Measurements from ENCODE around the gene COL9A3. TPM values are rescaled to one million over a fixed set of nuclear protein-coding genes. Genes with fewer than 3 reads are reported as not detected.

COL9A3 gene
- total and polyA plus RNA-seq, 8 donors, result 1.7 to 183 (median 9.5) TPM

DNA sequence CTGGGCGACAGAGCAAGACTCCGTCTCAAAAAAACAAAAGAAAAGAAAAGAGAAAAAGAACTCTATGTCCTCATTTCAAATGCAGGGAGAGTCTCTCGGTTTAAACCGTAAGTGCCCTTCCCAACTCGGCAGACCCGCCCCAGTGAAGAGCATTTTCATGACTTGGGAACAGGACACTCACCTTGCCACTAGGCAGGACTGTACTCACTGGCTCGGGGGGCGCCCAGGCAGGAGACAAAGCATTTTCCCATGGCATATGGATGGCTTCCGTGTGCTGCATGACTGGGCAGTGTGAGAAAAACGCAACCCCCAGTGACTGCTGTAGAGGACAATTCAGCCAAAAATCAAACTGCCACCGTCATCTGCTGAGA is 44.2 kb upstream of the COL9A3 start:
- no peaks in the 10 kb centered on the region for H3K27me3 ChIP-seq
- DNase-seq (peak in 1 of 6 donors; percentile 29), FAIRE-seq (no peak), ATAC-seq (no peak)
- no peaks in the 10 kb centered on the region for H3K9me3 ChIP-seq
- intact Hi-C loops (cut with DNase I), result no loop called here
- TF ChIP-seq, protein P1, sequence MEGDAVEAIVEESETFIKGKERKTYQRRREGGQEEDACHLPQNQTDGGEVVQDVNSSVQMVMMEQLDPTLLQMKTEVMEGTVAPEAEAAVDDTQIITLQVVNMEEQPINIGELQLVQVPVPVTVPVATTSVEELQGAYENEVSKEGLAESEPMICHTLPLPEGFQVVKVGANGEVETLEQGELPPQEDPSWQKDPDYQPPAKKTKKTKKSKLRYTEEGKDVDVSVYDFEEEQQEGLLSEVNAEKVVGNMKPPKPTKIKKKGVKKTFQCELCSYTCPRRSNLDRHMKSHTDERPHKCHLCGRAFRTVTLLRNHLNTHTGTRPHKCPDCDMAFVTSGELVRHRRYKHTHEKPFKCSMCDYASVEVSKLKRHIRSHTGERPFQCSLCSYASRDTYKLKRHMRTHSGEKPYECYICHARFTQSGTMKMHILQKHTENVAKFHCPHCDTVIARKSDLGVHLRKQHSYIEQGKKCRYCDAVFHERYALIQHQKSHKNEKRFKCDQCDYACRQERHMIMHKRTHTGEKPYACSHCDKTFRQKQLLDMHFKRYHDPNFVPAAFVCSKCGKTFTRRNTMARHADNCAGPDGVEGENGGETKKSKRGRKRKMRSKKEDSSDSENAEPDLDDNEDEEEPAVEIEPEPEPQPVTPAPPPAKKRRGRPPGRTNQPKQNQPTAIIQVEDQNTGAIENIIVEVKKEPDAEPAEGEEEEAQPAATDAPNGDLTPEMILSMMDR (IDR thresholded peaks at IDR 0.05), result no peak
- H3K36me3 ChIP-seq, result no peaks in the 10 kb centered on the region
- H3K27ac ChIP-seq, result peak overlapping the region; percentile 55 to 81 (median 62)
- H3K4me1 ChIP-seq, result no peaks in the 10 kb centered on the region
- WGBS, 2 donors, result 20 to 34% methylated on average over 11 of the region's 11 CpGs
- no peak overlapping the region for H3K4me3 ChIP-seq

DNA sequence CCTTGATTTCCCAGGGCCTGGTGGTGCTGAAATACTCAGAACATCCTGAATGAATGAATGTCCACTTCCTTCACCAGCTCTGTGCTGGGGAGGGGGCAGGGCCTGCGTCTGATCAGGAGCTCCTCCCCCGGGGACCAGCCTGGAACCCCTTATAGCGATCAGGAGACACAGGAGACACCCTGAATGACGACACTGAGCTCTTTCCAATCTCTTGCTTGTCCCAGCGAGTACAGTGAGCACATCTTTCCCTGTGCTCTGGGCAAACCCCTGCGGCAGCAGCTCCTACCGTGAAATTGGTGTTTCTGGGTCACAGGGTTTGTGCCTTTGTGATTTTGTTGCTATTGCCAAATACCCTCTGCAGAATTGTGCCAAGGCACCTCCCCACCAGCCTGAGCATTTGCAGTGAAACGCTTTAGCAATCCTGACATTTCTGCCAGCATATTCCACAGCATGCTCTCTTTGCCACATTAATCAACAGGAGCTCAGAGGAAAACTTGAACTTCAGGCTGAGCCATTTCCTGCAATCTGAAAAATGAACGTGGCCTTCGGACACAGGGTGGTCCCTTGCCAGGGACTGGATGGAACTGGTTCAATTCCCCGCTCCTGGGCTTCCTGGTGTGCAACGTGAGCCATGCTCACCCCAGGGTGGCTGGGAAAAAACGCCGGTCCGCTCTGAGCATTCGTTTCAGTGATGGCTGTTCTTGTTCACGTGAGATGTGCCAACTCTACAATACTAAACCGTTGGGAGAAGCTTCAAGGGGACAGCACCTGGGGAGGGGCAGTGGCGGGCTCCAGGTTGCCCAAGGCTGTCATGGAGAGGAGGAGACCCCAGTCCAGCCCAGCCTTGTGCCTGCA is 43.6 kb upstream of the COL9A3 start:
- intact Hi-C loops (cut with DNase I), result no loop called here
- DNase-seq (peak in 4 of 6 donors; percentile 33 to 61 (median 50)), FAIRE-seq (no peak), ATAC-seq (peak; percentile 49 to 64 (median 56))
- Histone ChIP-seq H3K9me3 (no peaks in the 10 kb centered on the region), H3K4me1 (no peaks in the 10 kb centered on the region), H3K27ac (peak overlapping the region; percentile 55 to 81 (median 62)), H3K27me3 (no peaks in the 10 kb centered on the region), H3K36me3 (no peaks in the 10 kb centered on the region), H3K4me3 (no peak overlapping the region)
- TF ChIP-seq, protein P1 (IDR thresholded peaks at IDR 0.05), result no peak
- WGBS, 2 donors, result 9 to 16% methylated on average over 19 of the region's 19 CpGs

DNA sequence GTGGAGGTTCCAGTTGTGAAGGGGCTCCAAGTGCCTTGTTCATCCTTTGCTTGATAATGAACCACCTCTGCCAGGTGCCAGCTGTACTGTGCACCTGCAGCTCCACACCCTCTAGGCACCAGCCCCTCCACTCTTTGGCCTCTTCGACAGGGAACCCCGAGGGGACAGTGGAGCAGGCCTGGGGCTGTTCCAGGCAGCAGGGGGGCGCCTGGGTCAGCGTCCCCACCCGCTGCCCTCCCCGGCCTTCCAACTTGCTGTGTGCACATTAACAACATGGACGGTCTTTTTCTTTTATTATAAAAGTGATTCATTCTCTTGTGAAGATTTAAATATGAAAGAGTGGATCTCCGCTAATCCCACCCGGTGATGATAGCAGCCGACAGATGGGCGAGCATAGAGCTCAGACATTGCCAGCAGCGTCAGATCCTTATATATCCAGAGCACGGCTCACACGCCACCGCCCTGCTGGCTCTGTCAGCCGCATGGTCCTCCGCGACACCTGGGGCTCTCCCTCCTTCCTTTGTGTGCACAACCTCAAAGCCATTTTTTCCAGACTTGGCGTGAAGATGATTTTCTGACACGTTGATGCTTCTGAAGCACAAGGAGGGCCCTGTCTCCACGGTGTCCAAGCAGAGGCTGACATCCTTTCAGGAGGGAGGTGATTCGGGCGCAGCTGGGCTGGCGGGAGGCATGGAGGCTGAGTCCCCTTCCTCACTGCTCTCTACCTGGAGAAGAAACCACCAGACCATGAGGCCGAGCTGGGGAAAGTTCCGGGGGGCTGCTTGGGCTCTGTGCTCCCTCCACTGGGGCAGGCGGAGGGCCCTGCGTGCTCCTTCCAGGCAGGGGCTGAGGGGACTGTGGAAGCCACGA is 42.8 kb upstream of the COL9A3 start:
- Histone ChIP-seq H3K36me3 (no peaks in the 10 kb centered on the region), H3K27ac (peak overlapping the region; percentile 45 to 81 (median 62)), H3K4me1 (no peaks in the 10 kb centered on the region), H3K4me3 (no peak overlapping the region), H3K27me3 (no peaks in the 10 kb centered on the region), H3K9me3 (no peaks in the 10 kb centered on the region)
- intact Hi-C loops (cut with DNase I), result no loop called here
- peak in 2 of 6 donors; percentile 21 to 47 for DNase-seq
- TF ChIP-seq, protein P1 (IDR thresholded peaks at IDR 0.05), result no peak
- no peak for FAIRE-seq
- 52 to 67% methylated on average over 29 of the region's 29 CpGs for WGBS, 2 donors
- ATAC-seq, result no peak

DNA sequence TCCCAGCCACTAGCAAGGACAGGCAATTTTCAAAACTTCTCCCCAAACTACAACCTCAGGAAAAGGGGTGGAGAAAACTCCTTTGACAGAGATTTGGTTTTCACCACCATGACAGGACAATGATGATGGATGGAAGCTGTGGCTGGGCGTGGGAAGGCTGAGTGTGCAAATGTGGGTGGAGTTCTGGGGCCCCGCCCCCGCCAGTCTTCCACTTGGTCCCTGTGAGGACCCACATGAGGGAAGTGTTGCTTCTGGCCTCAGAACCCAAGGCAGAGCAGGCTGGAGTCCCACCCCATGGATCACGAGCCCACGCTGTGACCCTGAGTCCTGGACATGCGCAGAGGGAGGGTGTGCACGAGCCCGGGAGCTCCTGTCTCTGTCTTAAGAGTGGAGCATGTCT is 42.1 kb upstream of the COL9A3 start:
- TF ChIP-seq, protein P1 (IDR thresholded peaks at IDR 0.05), result no peak
- Histone ChIP-seq H3K27me3 (no peaks in the 10 kb centered on the region), H3K4me3 (no peak overlapping the region), H3K4me1 (no peaks in the 10 kb centered on the region), H3K27ac (no peak overlapping the region), H3K36me3 (no peaks in the 10 kb centered on the region), H3K9me3 (no peaks in the 10 kb centered on the region)
- no peak for ATAC-seq
- intact Hi-C loops (cut with DNase I), result no loop called here
- peak in 1 of 6 donors; percentile 14 for DNase-seq
- no peak for FAIRE-seq
- 52 to 62% methylated on average over 8 of the region's 8 CpGs for WGBS, 2 donors

Measured in pancreas (tissue), 10 donors.